PC-3 (cell line): ENCODE data around the gene FOXO1. TPM values are rescaled to one million over a fixed set of nuclear protein-coding genes. Genes with fewer than 3 reads are reported as not detected.

Source experiments
- ATAC-seq: fragments of 200-7000 bp; cut with Tn5 transposase; 2 replicates; pipeline ENCODE4 v1.9.1; 2020; ENCODE audit warnings: mild to moderate bottlenecking, moderate library complexity
- BruUV-seq: library from RNA; stranded (reverse); fragments of 400-500 nt; replicated peaks from 2 replicates; lab custom pipeline; 2021; lab: Mats Ljungman, UMichigan
- CTCF ChIA-PET: fragments of 300-600 bp; sonication (Branson Sonifier 250); formaldehyde crosslinking; loops from one replicate; lab custom pipeline; 2022; ENCODE audit warnings: antibody characterized with exemption; lab: Charles Lee
- POLR2A ChIA-PET: fragments of 300-600 bp; sonication (Branson Sonifier 250); formaldehyde crosslinking; loops from one replicate; lab custom pipeline; 2022; ENCODE audit warnings: antibody characterized with exemption; ENCODE audit not compliant: unreplicated experiment; lab: Charles Lee
- DNase-seq: peaks from one replicate; pipeline ENCODE4 v3.0.0-alpha.2; 2015
- H2AFZ ChIP-seq: fragments of 300-600 bp; sonication (generic); 2 replicates; pipeline ENCODE4 v1.6.0; 2016; ENCODE audit warnings: antibody characterized with exemption, low read length
- H3F3A ChIP-seq: fragments of 300-600 bp; sonication (generic); one replicate; pipeline ENCODE4 v1.6.0; 2017; ENCODE audit warnings: antibody characterized with exemption, low read length, control low read depth, mild to moderate bottlenecking; ENCODE audit not compliant: unreplicated experiment
- H3K27ac ChIP-seq: fragments of 300-600 bp; sonication (generic); 2 replicates; pipeline ENCODE4 v1.5.1; 2016; ENCODE audit warnings: mild to moderate bottlenecking, low read length
- H3K27me3 ChIP-seq: fragments of 300-600 bp; sonication (generic); 2 replicates; pipeline ENCODE4 v1.6.1; 2016; ENCODE audit warnings: low read length, mixed read lengths
- H3K36me3 ChIP-seq: fragments of 300-600 bp; sonication (generic); 2 replicates; pipeline ENCODE4 v1.6.1; 2016; ENCODE audit warnings: low read depth, mixed run types, low read length, mixed read lengths
- H3K4me1 ChIP-seq: fragments of 300-600 bp; sonication (generic); 2 replicates; pipeline ENCODE4 v1.5.1; 2016; ENCODE audit warnings: low read length; ENCODE audit not compliant: insufficient read depth
- H3K4me2 ChIP-seq: fragments of 300-600 bp; sonication (generic); 2 replicates; pipeline ENCODE4 v1.6.0; 2016; ENCODE audit warnings: low read length
- H3K4me3 ChIP-seq: fragments of 300-600 bp; sonication (generic); 2 replicates; pipeline ENCODE4 v1.5.1; 2016; ENCODE audit warnings: mild to moderate bottlenecking, low read length, mixed read lengths
- H3K79me2 ChIP-seq: fragments of 300-600 bp; sonication (generic); 2 replicates; pipeline ENCODE4 v1.6.1; 2017; ENCODE audit warnings: low read length, mixed read lengths
- H3K9ac ChIP-seq: fragments of 300-600 bp; sonication (generic); 2 replicates; pipeline ENCODE4 v1.6.0; 2016; ENCODE audit warnings: mild to moderate bottlenecking, low read length
- H3K9me2 ChIP-seq: fragments of 300-600 bp; sonication (generic); replicated peaks from 2 replicates; pipeline ENCODE4 v1.6.1; 2016; ENCODE audit warnings: mixed run types, low read length, mixed read lengths
- H3K9me3 ChIP-seq: fragments of 300-600 bp; sonication (generic); 2 replicates; pipeline ENCODE4 v1.6.1; 2016; ENCODE audit warnings: low read length, mixed read lengths
- H4K20me1 ChIP-seq: fragments of 300-600 bp; sonication (generic); 2 replicates; pipeline ENCODE4 v1.6.1; 2016; ENCODE audit warnings: low read length, mixed read lengths
- EZH2 ChIP-seq: fragments of 300-600 bp; sonication (generic); IDR thresholded peaks from one replicate; pipeline ENCODE4 v1.6.1; 2017; ENCODE audit warnings: antibody characterized with exemption, mild to moderate bottlenecking, low read length; ENCODE audit not compliant: unreplicated experiment
- EZH2phosphoT487 ChIP-seq: fragments of 300-600 bp; sonication (generic); IDR thresholded peaks from 2 replicates; pipeline ENCODE4 v1.6.1; 2018; ENCODE audit warnings: mild to moderate bottlenecking, antibody characterized with exemption, low read length, borderline replicate concordance
- intact Hi-C: fragments of 100-400 bp; cut with micrococcal nuclease; formaldehyde crosslinking; loops from 2 replicates; pipeline ENCODE4 v1.9.0; 2023
- total RNA-seq: library from RNA; depleted of rRNA; stranded (reverse); fragments of >200 nt; gene quantifications from 2 replicates; pipeline ENCODE4 v1.2.3, GENCODE V29; 2014
- TF ChIP-seq, protein P1 (sequence below): fragments of 300-600 bp; sonication (generic); conservative IDR thresholded peaks from 2 replicates; pipeline ENCODE4 v1.5.1; 2017; ENCODE audit warnings: antibody characterized with exemption, low read depth, mild to moderate bottlenecking, low read length

The FOXO1 gene
- total RNA-seq, 1 experiment from 2014 or later, result 2.7 TPM

DNA sequence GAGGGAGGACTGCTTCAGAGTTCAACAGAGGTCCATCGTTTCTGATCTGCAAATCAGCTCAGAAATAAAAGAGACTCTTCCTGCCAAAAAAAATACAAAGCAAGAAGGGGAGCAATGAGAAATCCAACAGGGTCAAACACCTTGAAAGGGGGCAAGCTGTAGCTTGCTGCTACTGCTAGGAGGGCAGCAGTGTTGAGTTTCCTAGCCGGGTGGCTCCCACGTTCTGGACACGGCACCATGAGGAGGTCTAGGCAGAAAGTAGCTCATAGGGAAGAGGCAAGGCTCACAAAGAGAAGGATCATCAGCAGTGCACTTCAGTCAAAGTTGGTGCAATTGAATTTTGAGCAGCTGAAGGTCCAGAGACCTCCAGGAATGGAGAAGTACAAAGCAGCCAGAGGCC is 75.3 kb downstream of the FOXO1 start:
- ChIA-PET CTCF (no interaction called here), POLR2A (no interaction called here)
- peaks cover 19% of the 10 kb centered on the region for H3K79me2 ChIP-seq
- H3K9ac ChIP-seq, result no peak overlapping the region
- H3K27ac ChIP-seq, result no peak overlapping the region
- no peak overlapping the region for H3K4me2 ChIP-seq
- H3K36me3 ChIP-seq, result no peaks in the 10 kb centered on the region
- no peaks in the 10 kb centered on the region for H3K9me2 ChIP-seq
- H3K4me3 ChIP-seq, result no peak overlapping the region
- H3F3A ChIP-seq, result no peaks in the 10 kb centered on the region
- intact Hi-C loops, result no loop called here
- TF ChIP-seq EZH2phosphoT487 (no peak), EZH2 (no peak)
- TF ChIP-seq, protein P1, sequence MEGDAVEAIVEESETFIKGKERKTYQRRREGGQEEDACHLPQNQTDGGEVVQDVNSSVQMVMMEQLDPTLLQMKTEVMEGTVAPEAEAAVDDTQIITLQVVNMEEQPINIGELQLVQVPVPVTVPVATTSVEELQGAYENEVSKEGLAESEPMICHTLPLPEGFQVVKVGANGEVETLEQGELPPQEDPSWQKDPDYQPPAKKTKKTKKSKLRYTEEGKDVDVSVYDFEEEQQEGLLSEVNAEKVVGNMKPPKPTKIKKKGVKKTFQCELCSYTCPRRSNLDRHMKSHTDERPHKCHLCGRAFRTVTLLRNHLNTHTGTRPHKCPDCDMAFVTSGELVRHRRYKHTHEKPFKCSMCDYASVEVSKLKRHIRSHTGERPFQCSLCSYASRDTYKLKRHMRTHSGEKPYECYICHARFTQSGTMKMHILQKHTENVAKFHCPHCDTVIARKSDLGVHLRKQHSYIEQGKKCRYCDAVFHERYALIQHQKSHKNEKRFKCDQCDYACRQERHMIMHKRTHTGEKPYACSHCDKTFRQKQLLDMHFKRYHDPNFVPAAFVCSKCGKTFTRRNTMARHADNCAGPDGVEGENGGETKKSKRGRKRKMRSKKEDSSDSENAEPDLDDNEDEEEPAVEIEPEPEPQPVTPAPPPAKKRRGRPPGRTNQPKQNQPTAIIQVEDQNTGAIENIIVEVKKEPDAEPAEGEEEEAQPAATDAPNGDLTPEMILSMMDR, result no peak
- H3K27me3 ChIP-seq, result no peaks in the 10 kb centered on the region
- BruUV-seq, result no TSS peak
- peaks cover 13% of the 10 kb centered on the region for H3K4me1 ChIP-seq
- H2AFZ ChIP-seq, result no peak overlapping the region
- H4K20me1 ChIP-seq, result no peaks in the 10 kb centered on the region
- ATAC-seq (no peak), DNase-seq (no peak)
- H3K9me3 ChIP-seq, result no peaks in the 10 kb centered on the region

DNA sequence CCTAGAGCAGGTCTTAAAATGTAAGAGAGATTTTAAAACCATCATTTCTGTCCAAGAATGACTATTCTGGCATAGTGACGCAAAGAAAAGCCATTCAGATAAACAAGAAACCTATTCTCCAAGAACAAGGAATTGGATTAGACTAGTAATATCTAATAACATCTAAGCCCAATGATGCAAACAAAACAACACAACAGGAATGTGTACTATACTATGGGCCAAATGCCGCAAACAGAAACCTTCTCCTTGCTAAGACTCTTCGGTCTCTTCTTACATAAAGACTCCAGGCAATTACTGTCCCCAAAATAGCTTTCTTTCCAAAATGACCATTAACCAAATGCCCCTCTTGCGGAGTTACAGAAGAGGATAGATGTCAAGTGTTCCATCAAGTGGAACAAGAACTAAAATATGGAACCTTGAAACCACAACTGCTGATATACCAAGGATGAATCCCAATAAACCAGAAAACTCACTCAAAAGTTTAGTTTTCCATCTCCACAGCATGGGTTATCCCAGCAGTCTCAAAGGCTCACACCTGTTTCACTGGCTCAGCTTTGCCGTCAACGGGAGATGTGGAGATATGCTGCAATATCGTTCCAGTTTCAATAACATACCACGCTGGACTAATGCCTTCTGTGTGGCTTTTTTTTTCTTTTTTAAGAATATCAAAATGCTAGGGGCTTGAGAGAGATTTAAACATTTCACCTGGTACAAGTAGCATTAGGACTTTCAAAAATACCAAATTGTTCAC is 76.2 kb downstream of the FOXO1 start:
- no peak overlapping the region for H3K4me2 ChIP-seq
- no peak for DNase-seq
- H3K79me2 ChIP-seq, result peaks cover 24% of the 10 kb centered on the region
- ChIA-PET CTCF (no interaction called here), POLR2A (no interaction called here)
- no peaks in the 10 kb centered on the region for H3K9me2 ChIP-seq
- intact Hi-C loops, result no loop called here
- no peak for TF ChIP-seq EZH2
- TF ChIP-seq EZH2phosphoT487, result no peak
- TF ChIP-seq, protein P1, result no peak
- H3K36me3 ChIP-seq, result no peaks in the 10 kb centered on the region
- H4K20me1 ChIP-seq, result no peaks in the 10 kb centered on the region
- H3K9me3 ChIP-seq, result no peaks in the 10 kb centered on the region
- H3K27ac ChIP-seq, result no peak overlapping the region
- no TSS peak for BruUV-seq
- H3F3A ChIP-seq, result no peaks in the 10 kb centered on the region
- H3K4me1 ChIP-seq, result peaks cover 21% of the 10 kb centered on the region
- H2AFZ ChIP-seq, result no peak overlapping the region
- no peak overlapping the region for H3K9ac ChIP-seq
- no peaks in the 10 kb centered on the region for H3K27me3 ChIP-seq
- ATAC-seq, result no peak
- no peak overlapping the region for H3K4me3 ChIP-seq
